Chondrocyte (in vitro differentiated cells): ENCODE results near the gene ECHDC3. TPM values are rescaled to one million over a fixed set of nuclear protein-coding genes. Genes with fewer than 3 reads are reported as not detected.

ENCODE experiments used
- DNase-seq: peaks from one replicate; pipeline ENCODE4 v3.0.0; 2021; ENCODE audit warnings: mixed read lengths, low spot score
- H3K27ac Mint-ChIP-seq: one replicate; pipeline ENCODE4 v1.8.0; 2021; ENCODE audit warnings: mild to moderate bottlenecking, moderate library complexity, mixed read lengths; ENCODE audit not compliant: unreplicated experiment
- H3K27me3 Mint-ChIP-seq: 2 replicates; pipeline ENCODE4 v1.8.0; 2021; ENCODE audit warnings: low read depth, mixed read lengths
- H3K36me3 Mint-ChIP-seq: 2 replicates; pipeline ENCODE4 v1.8.0; 2021; ENCODE audit warnings: low read depth, mixed read lengths
- H3K4me1 Mint-ChIP-seq: 2 replicates; pipeline ENCODE4 v1.8.0; 2021; ENCODE audit warnings: low read depth, mild to moderate bottlenecking, mixed read lengths
- H3K4me3 Mint-ChIP-seq: one replicate; pipeline ENCODE4 v1.8.0; 2021; ENCODE audit warnings: mild to moderate bottlenecking, moderate library complexity, mixed read lengths; ENCODE audit not compliant: unreplicated experiment
- H3K9me3 Mint-ChIP-seq: 2 replicates; pipeline ENCODE4 v1.8.0; 2021; ENCODE audit warnings: low read depth, mixed read lengths
- CTCF ChIP-seq: fragments of 200-600 bp; sonication (generic); IDR thresholded peaks from 2 replicates; pipeline ENCODE4 v1.5.0; 2021; ENCODE audit warnings: antibody characterized with exemption, mild to moderate bottlenecking, moderate library complexity
- total RNA-seq: library from RNA; stranded (reverse); gene quantifications from 3 replicates; pipeline ENCODE4 v1.2.1, GENCODE V29; 2021

The ECHDC3 gene
- total RNA-seq, 1 donor from 2014 or later, result 5.7 TPM

- H3K9me3 Mint-ChIP-seq, result no peaks in the 10 kb centered on the region
- no peak for TF ChIP-seq CTCF
- H3K4me1 Mint-ChIP-seq, result peaks cover 37% of the 10 kb centered on the region
- no peaks in the 10 kb centered on the region for H3K36me3 Mint-ChIP-seq
- peak overlapping the region; percentile 78 for H3K27ac Mint-ChIP-seq
- no peak for DNase-seq
- no peak overlapping the region for H3K4me3 Mint-ChIP-seq
- no peaks in the 10 kb centered on the region for H3K27me3 Mint-ChIP-seq
These were observed 51.7 kb downstream of the ECHDC3 start for GRCh38 chr10:11793762-11794479.

- Mint-ChIP-seq H3K27me3 (no peaks in the 10 kb centered on the region), H3K4me3 (no peak overlapping the region), H3K9me3 (no peaks in the 10 kb centered on the region), H3K36me3 (no peaks in the 10 kb centered on the region), H3K27ac (no peak overlapping the region), H3K4me1 (peaks cover 30% of the 10 kb centered on the region)
- DNase-seq, result no peak
- no peak for TF ChIP-seq CTCF
These were observed 52.4 kb downstream of the ECHDC3 start for GRCh38 chr10:11794566-11794965.

- DNase-seq, result no peak
- Mint-ChIP-seq H3K36me3 (no peaks in the 10 kb centered on the region), H3K4me1 (peaks cover 25% of the 10 kb centered on the region), H3K4me3 (no peak overlapping the region), H3K27ac (no peak overlapping the region), H3K27me3 (no peaks in the 10 kb centered on the region), H3K9me3 (no peaks in the 10 kb centered on the region)
- TF ChIP-seq CTCF, result no peak
These were observed 53.1 kb downstream of the ECHDC3 start for GRCh38 chr10:11795101-11795920.

- Mint-ChIP-seq H3K4me3 (no peak overlapping the region), H3K4me1 (peaks cover 25% of the 10 kb centered on the region), H3K27ac (peak overlapping the region; percentile 29), H3K9me3 (no peaks in the 10 kb centered on the region), H3K27me3 (no peaks in the 10 kb centered on the region), H3K36me3 (no peaks in the 10 kb centered on the region)
- DNase-seq, result no peak
- no peak for TF ChIP-seq CTCF
These were observed 54.3 kb downstream of the ECHDC3 start for GRCh38 chr10:11796474-11796873.

- Mint-ChIP-seq H3K27ac (no peak overlapping the region), H3K9me3 (no peaks in the 10 kb centered on the region), H3K4me3 (no peak overlapping the region), H3K4me1 (peaks cover 25% of the 10 kb centered on the region), H3K36me3 (no peaks in the 10 kb centered on the region), H3K27me3 (no peaks in the 10 kb centered on the region)
- TF ChIP-seq CTCF, result no peak
- DNase-seq, result no peak
These were observed 55.1 kb downstream of the ECHDC3 start for GRCh38 chr10:11797281-11797680.
